PFSK-1 (cell line): Measurements from ENCODE around the gene PCDHGA12.

ENCODE experiments used
- FOXP2 ChIP-seq: optimal IDR thresholded peaks from 2 replicates; pipeline ENCODE3; 2011; ENCODE audit warnings: borderline replicate concordance, control low read depth, inconsistent platforms; ENCODE audit not compliant: insufficient read depth; ENCODE audit errors: extremely low read length, extremely low read depth
- POLR2AphosphoS5 ChIP-seq: IDR thresholded peaks from 2 replicates; pipeline ENCODE4 v1.6.1; 2012; ENCODE audit warnings: low read depth, mild to moderate bottlenecking, control low read depth, low read length, moderate library complexity
- REST ChIP-seq, 2 experiments: IDR thresholded peaks; 2 replicates each; pipeline versions ENCODE4 v1.6.1 to v1.8.0; 2011 to 2012; ENCODE audit warnings: low read depth in 2 of 2, low read length in 2 of 2, control low read depth in 1 of 2, inconsistent platforms in 1 of 2, mild to moderate bottlenecking in 1 of 2, moderate library complexity in 1 of 2; ENCODE audit not compliant: insufficient read depth in 1 of 2
- SIN3A ChIP-seq: IDR thresholded peaks from 2 replicates; pipeline ENCODE4 v1.6.1; 2012; ENCODE audit warnings: mild to moderate bottlenecking, low read length, moderate library complexity, borderline replicate concordance; ENCODE audit not compliant: insufficient read depth
- TAF1 ChIP-seq: IDR thresholded peaks from 2 replicates; pipeline ENCODE4 v1.6.1; 2012; ENCODE audit warnings: low read length, control low read depth, borderline replicate concordance; ENCODE audit not compliant: insufficient read depth

PCDHGA12 gene

DNA sequence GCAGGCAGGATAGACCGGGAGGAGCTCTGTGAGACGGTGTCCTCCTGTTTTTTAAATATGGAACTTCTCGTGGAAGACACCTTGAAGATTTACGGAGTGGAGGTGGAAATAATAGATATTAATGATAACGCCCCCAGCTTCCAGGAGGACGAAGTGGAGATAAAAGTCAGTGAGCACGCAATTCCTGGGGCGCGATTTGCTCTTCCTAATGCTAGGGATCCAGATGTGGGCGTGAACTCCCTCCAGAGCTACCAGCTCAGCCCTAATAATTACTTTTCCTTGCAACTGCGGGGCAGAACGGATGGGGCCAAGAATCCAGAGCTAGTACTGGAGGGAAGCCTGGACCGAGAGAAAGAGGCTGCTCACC lies 8.8 kb upstream of the PCDHGA12 start:
- TF ChIP-seq TAF1 = no peak
- TF ChIP-seq SIN3A = no peak
- TF ChIP-seq REST (IDR thresholded peaks at IDR 0.05; ENCODE audit: insufficient read depth in 1 of 2, low read depth in 2 of 2, low read length in 2 of 2) = no peak
- TF ChIP-seq FOXP2 = no peak
- no peak for TF ChIP-seq POLR2AphosphoS5

GRCh38 chr5:141422742-141423291 lies 7.5 kb upstream of the PCDHGA12 start:
- TF ChIP-seq REST (IDR thresholded peaks at IDR 0.05; ENCODE audit: insufficient read depth in 1 of 2, low read depth in 2 of 2, low read length in 2 of 2) (no peak), TAF1 (no peak), POLR2AphosphoS5 (no peak), FOXP2 (no peak), SIN3A (no peak)

- TF ChIP-seq SIN3A (no peak), REST (IDR thresholded peaks at IDR 0.05; ENCODE audit: insufficient read depth in 1 of 2, low read depth in 2 of 2, low read length in 2 of 2) (no peak), TAF1 (no peak), FOXP2 (no peak), POLR2AphosphoS5 (no peak)
These were observed 2.4 kb upstream of the PCDHGA12 start for GRCh38 chr5:141427783-141428426.

DNA sequence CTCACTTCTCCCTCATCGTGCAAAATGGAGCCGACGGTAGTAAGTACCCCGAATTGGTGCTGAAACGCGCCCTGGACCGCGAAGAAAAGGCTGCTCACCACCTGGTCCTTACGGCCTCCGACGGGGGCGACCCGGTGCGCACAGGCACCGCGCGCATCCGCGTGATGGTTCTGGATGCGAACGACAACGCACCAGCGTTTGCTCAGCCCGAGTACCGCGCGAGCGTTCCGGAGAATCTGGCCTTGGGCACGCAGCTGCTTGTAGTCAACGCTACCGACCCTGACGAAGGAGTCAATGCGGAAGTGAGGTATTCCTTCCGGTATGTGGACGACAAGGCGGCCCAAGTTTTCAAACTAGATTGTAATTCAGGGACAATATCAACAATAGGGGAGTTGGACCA lies 979 bp downstream of the PCDHGA12 start:
- TF ChIP-seq SIN3A (no peak), TAF1 (no peak), FOXP2 (no peak), REST (IDR thresholded peaks at IDR 0.05; ENCODE audit: insufficient read depth in 1 of 2, low read depth in 2 of 2, low read length in 2 of 2) (no peak), POLR2AphosphoS5 (no peak)
